Lower leg skin (tissue), 4 donors: Measurements from ENCODE around the gene FIGN. TPM values are rescaled to one million over a fixed set of nuclear protein-coding genes. Genes with fewer than 3 reads are reported as not detected.

ENCODE experiments used
- DNase-seq, 2 donors: peaks; one replicate each; pipeline ENCODE4 v3.0.0-alpha.2; 2019; ENCODE audit warnings: low spot score in 2 of 2
- H3K4me3 ChIP-seq: fragments of 200-600 bp; sonication (generic); 2 replicates; pipeline ENCODE4 v1.5.1; 2017; ENCODE audit warnings: mild to moderate bottlenecking, low read depth; ENCODE audit not compliant: poor library complexity, severe bottlenecking
- CTCF ChIP-seq, 3 donors: fragments of 450-650 bp; IDR thresholded peaks; one replicate each; pipeline ENCODE4 v1.5.1; 2016; ENCODE audit warnings: antibody characterized with exemption in 3 of 3, mild to moderate bottlenecking in 3 of 3, moderate library complexity in 2 of 3
- POLR2A ChIP-seq, 2 donors: fragments of 450-650 bp; IDR thresholded peaks; one replicate each; pipeline ENCODE4 v1.6.1; 2016 to 2017; ENCODE audit warnings: antibody characterized with exemption in 2 of 2, mild to moderate bottlenecking in 1 of 2, moderate library complexity in 1 of 2
- WGBS, 2 donors: methylation state at CpG; one replicate each; pipeline ENCODE4 v1.1.5; 2018; 5-methylcytosine and 5-hydroxymethylcytosine counted together
- intact Hi-C: fragments of 100-400 bp; cut with DNase I; formaldehyde crosslinking; loops from one replicate; pipeline ENCODE4 v1.15.0; 2023; ENCODE audit warnings: low total_unique reads
- total RNA-seq, 4 donors: library from RNA; depleted of rRNA; stranded (reverse); fragments of >200 nt; gene quantifications; one replicate each; pipeline ENCODE4 v1.1.0, GENCODE V29; 2016

FIGN gene
- total RNA-seq, 4 donors from 2014 or later, result 0.88 to 1.8 (median 1.1) TPM

DNA sequence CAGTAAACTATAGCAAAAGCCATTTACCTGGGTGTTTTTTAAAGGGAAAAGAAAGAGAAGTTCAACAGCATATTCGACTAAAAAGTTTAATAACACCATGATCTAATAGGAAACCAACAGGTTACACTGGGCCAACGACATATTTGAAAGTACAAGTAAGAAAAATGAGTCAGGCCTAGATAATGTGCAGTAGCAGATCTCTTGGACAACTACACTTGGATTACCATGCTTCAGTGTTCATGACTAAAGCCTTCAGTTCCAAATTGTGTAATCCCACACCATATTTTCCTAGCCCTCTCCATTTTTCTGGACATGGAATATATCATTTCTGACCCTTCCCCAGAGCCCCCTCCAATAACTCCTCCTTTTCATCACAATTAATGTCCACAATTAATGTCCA lies 39.1 kb upstream of the FIGN start:
- 33 to 43% methylated on average over 2 of the region's 2 CpGs for WGBS, 2 donors

GRCh38 chr2:163773276-163773675 lies 37.5 kb upstream of the FIGN start:
- intact Hi-C loops, result no loop called here
- WGBS, 2 donors, result 93 to 97% methylated on average over 3 of the region's 3 CpGs
- no peak for DNase-seq
- H3K4me3 ChIP-seq, result no peak overlapping the region
- TF ChIP-seq CTCF (IDR thresholded peaks at IDR 0.05) (no peak), POLR2A (IDR thresholded peaks at IDR 0.05) (no peak)

More for the DNA sequence above, 39.1 kb upstream of the FIGN start:
- no peak for DNase-seq
- intact Hi-C loops, result no loop called here
- TF ChIP-seq CTCF (IDR thresholded peaks at IDR 0.05) (no peak), POLR2A (IDR thresholded peaks at IDR 0.05) (no peak)
- H3K4me3 ChIP-seq, result no peak overlapping the region

- intact Hi-C loops, result no loop called here
- WGBS, 2 donors, result 88 to 90% methylated on average over 4 of the region's 4 CpGs
- no peak overlapping the region for H3K4me3 ChIP-seq
- DNase-seq, result no peak
- TF ChIP-seq POLR2A (IDR thresholded peaks at IDR 0.05), result no peak
- no peak for TF ChIP-seq CTCF (IDR thresholded peaks at IDR 0.05)
These were observed 35.8 kb upstream of the FIGN start for GRCh38 chr2:163771596-163771995.

DNA sequence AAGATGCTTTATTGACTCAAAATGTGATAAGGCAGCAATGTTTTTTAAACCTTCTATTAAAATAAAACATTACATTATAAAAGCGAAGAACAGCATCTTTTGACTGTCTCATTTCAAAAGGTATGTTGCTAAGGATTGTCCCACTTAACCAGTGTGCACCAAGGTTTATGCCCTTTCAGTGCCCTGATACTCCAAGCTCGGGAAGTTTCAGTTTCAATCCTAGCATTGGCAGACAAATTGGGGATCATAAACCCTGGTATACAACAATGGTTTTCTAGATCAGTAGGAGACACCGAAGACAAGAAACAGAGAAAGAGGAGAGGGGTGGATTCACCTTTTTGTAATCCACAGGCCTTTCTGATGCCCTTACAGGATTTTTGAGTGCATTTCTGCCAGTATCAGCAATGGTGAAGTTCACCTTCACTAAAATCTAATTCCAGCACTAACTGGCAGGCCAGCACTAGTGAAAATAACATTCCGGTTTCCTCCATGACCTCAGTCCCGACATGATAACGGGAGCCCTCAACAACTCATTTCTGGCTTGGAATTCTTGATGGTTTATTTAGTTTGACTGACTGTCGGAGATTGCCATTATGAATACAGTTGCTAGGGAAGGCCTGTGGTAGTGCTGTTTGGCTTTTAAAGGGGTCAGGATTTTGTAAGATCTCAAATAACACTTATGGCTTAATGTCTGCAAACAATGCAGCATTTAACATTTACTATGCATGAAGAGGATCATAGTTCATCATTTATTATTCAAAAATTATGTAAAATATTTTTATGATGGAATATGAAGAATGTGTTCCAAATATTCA lies 33.3 kb upstream of the FIGN start:
- WGBS, 2 donors, result 86 to 87% methylated on average over 7 of the region's 7 CpGs
- no peak overlapping the region for H3K4me3 ChIP-seq
- DNase-seq, result no peak
- TF ChIP-seq CTCF (IDR thresholded peaks at IDR 0.05) (no peak), POLR2A (IDR thresholded peaks at IDR 0.05) (no peak)
- intact Hi-C loops, result no loop called here

- WGBS, 2 donors, result 84 to 89% methylated on average over 4 of the region's 4 CpGs
- TF ChIP-seq CTCF (IDR thresholded peaks at IDR 0.05) (no peak), POLR2A (IDR thresholded peaks at IDR 0.05) (no peak)
- no peak for DNase-seq
- no peak overlapping the region for H3K4me3 ChIP-seq
- intact Hi-C loops, result no loop called here
These were observed 31.3 kb upstream of the FIGN start for GRCh38 chr2:163767097-163767496.

DNA sequence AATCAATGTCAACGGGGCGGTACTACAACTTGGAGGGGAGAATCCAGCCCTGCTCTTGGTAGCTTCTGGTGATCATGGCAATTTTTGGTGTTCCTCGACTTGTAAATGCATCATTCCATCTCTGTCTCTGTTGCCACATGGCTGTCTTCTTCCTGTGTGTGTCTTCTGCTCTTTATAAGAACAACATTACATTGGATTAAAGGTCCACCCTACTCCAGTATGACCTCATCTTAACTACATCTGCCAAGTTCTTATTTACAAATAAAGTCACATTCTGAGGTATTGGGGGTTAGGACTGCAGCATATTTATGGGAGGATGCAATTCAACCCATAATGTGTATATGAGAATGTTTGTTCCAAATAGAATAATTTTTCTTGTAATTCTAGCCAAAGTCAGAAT lies 28.8 kb upstream of the FIGN start:
- DNase-seq, result no peak
- WGBS, 2 donors, result 90 to 91% methylated on average over 3 of the region's 3 CpGs
- intact Hi-C loops, result no loop called here
- TF ChIP-seq POLR2A (IDR thresholded peaks at IDR 0.05) (no peak), CTCF (IDR thresholded peaks at IDR 0.05) (no peak)
- H3K4me3 ChIP-seq, result no peak overlapping the region
